Epithelial cell of esophagus (primary cell): ENCODE data around the gene DAB1.
A peak's percentile ranks its signal among the peaks of the same experiment; 100 is the strongest.
"Not testable (repeated sequence)": the region's sequence is repeated elsewhere in the genome, so short reads cannot be mapped to it uniquely, and the experiment has no call there.

Experiments used
- DNase-seq: peaks from one replicate; pipeline ENCODE4 v3.0.0; 2010; ENCODE audit warnings: low read depth
- H3K4me3 ChIP-seq: 2 replicates; pipeline ENCODE4 v1.5.1; 2011; ENCODE audit warnings: mild to moderate bottlenecking, low read length, control low read depth
- TF ChIP-seq, protein P1 (sequence below): IDR thresholded peaks from 2 replicates; pipeline ENCODE4 v1.5.1; 2011; ENCODE audit warnings: low read depth, mild to moderate bottlenecking, low read length, control low read depth, inconsistent platforms; ENCODE audit not compliant: insufficient read depth; ENCODE audit errors: missing control alignments

The DAB1 gene

DNA sequence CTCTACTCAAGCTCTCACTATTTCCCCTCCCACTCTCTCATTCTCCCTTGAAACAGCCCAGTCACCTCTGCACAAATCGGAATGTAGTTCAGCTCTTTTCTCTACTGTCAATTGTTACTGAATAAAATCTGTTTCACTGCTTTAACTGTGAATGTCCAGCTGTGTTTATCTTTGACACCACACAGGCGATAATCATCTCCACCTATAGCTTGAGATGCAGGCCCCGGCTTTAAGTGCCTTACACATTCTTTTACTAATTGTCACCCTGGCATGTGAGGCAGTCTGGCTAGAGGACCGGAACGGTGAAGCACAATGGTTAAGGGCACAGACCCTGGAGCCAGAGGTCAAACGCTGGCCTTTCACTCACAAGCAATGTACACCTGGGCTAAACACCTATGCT is 335.2 kb downstream of the DAB1 start:
- no peak overlapping the region for H3K4me3 ChIP-seq
- no peak for DNase-seq
- TF ChIP-seq, protein P1, sequence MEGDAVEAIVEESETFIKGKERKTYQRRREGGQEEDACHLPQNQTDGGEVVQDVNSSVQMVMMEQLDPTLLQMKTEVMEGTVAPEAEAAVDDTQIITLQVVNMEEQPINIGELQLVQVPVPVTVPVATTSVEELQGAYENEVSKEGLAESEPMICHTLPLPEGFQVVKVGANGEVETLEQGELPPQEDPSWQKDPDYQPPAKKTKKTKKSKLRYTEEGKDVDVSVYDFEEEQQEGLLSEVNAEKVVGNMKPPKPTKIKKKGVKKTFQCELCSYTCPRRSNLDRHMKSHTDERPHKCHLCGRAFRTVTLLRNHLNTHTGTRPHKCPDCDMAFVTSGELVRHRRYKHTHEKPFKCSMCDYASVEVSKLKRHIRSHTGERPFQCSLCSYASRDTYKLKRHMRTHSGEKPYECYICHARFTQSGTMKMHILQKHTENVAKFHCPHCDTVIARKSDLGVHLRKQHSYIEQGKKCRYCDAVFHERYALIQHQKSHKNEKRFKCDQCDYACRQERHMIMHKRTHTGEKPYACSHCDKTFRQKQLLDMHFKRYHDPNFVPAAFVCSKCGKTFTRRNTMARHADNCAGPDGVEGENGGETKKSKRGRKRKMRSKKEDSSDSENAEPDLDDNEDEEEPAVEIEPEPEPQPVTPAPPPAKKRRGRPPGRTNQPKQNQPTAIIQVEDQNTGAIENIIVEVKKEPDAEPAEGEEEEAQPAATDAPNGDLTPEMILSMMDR: no peak

DNA sequence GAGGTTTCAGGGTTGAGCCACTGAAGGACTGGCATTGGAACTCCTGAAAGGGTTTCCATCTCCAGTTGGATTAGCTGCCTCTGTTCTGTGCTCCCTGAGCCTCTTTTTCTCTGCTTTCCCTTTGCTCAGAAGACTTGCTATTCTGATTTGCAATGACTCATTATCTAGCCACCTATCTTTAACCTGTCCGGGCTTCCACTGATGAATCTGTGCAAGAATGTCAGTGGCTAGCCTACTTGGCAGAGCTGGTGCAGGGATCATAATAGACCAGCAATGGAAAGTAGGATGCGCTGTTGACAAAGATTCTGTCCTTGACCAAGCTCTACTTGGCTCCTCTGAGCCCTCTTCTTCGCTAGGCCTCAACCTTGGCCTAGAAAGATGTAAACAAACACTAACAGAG is 336.2 kb downstream of the DAB1 start:
- not testable (repeated sequence) for DNase-seq

DNA sequence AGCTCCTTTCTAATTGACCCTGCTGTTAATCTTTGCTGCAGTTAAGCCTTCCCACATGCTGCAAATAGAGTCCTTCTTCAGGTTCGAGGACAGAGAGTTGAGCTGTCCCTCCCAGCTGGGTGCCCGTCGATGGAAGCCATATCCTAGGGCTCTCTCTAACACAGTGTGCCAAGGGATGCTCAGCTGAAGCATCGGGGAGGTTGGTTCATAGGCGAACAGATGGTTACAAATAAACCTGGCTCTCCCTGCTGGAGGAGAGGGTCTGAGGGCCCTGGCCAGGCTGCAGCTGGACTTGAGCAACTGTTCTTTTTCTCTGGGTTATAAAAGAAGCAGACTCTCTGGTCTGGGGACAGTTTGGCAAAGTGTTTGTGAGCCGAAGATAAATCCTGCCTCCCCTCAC is 337.7 kb downstream of the DAB1 start:
- TF ChIP-seq, protein P1: no peak
- no peak overlapping the region for H3K4me3 ChIP-seq
- DNase-seq: no peak

More for the DNA sequence above, 336.2 kb downstream of the DAB1 start:
- H3K4me3 ChIP-seq: not testable (repeated sequence)

DNA sequence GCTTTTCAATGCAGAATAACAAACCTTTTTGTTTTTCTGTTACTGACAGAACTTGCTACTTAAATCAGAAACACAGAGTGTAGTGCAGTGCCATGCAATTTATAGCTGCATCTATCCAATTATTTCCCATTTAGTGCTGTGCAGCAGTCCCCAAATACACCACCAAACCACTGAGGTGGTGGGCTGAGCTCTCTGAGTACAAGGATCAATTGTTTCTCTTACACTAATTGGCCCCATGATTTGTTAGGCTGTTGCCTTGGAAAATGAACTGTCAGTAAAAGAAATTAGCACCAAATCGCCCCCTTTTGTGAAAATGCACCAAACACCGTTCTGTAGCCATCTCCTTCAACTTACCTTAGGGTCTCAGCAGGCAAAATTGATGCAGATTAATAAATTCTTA is 339.2 kb downstream of the DAB1 start:
- TF ChIP-seq, protein P1: no peak
- no peak for DNase-seq

DNA sequence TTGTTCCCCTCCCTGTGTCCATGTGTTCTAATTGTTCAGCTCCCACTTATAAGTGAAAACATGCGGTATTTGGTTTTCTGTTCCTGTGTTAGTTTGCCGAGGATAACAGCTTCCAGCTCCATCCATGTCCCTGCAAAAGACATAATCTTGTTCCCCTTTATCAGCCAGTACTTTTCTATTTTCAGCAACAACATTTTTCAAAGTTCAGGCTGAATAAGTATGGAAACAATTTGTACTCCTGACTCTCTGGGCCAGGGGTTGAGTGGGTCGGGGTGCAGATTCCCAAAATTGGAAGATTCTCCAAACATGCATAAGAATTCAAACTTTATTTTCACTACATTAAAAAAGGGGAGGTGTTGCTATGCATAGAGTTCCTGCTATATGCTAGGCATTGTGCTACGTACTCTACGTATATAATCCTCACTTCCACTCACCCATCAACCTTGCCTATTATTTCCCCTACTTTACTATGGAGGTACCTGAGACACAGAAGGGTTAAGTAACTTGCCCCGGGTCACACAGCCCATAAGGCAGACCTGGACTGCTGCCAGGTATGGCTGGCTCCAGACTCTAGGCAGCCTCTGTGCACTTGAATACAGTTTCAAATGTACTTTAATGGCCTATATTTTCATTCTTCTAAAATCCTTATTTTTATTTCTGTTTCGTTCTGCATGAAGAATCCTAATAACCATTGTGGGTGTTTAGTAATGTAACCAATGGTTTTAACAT is 341.0 kb downstream of the DAB1 start:
- H3K4me3 ChIP-seq: no peak overlapping the region
- TF ChIP-seq, protein P1: no peak

More for the DNA sequence above, 339.2 kb downstream of the DAB1 start:
- no peak overlapping the region for H3K4me3 ChIP-seq

DNA sequence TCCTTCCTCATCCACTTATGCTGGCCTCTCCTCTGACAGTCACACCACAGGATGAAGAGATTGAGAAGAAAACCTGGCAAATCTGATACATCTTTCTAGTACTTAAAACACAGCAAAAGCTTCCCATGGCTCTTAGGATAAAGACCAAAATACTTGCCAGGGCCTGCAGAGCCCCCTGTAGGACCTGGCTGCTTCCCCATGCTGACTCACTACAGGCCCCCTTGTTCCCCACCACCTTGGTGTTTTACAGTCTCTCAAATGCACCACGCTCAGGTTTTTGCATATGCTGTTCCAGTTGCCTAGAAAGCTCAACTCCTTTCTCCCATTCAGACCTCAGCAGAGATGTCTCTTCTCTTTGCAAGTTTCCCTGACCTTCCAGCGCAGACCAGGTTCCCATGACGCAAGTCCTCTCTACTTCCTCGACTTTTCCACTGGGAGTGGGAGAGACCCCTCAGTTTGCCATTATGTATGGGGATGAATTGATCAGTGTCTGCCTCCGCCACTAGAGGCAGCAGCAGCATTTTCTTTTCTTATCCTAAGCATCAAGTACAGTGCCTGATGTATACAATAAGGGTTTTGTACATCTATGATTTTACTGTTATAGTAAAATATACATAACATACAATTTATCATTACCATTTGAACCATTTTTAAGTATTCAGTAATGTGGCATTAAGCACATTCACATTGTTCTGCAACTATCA is 344.3 kb downstream of the DAB1 start:
- no peak for DNase-seq
- TF ChIP-seq, protein P1: peak; percentile 28
- H3K4me3 ChIP-seq: no peak overlapping the region

More for the DNA sequence above, 341.0 kb downstream of the DAB1 start:
- DNase-seq: no peak

DNA sequence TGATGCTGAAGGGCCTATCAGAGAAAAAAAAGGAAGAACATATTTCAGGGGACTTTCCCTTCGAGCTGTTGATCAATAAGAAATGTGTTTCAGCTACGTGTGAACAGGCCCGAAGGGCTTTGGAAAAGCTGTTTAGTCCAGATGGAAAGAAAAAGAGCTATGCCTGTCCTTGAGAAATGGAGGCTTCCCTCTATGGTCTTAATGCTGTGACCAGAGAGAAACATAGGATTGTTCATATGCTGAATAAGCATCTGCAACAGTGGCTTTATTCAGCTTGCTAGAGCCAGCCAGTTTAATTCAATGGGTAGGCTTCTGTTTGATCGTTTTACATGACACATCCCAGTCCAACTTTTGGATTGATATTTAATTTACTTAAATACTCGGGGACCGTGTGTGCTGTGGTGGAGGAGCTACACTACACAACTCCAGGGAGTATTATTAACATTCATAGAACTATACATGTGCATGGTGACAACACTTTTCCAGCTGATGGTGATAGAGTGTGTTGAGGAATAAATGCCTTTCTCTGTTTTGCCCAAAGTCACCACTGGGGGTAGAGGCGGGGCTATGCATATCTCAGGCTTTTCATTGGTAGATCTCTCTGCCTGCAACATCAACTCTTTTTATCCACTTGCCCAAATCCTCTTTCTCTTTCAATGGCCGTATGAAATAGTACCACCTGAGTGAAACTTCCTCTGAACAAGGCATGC is 351.3 kb downstream of the DAB1 start:
- H3K4me3 ChIP-seq: no peak overlapping the region
- DNase-seq: no peak
- TF ChIP-seq, protein P1: peak; percentile 10
